ENCODE measurements around the gene NDST1.

NDST1 gene

GRCh38 chr5:150562832-150563231 lies 54.9 kb downstream of the NDST1 start:
- in situ Hi-C loops (cut with MboI; ENCODE audit: low pct_unique_long_range_greater_than_20kb, low sequenced_read_pairs, unreplicated experiment), result loop anchor here (10.0 to 25.0 kb wide), 2 partner anchors 82 to 249 kb away; partner anchors contain the start of gene SYNPO
- TF ChIP-seq CTCF (IDR thresholded peaks at IDR 0.05; ENCODE audit: extremely low read depth, insufficient read depth, missing control alignments), result peak; percentile 47
- DNase-seq (ENCODE audit: low spot score), result no peak

- in situ Hi-C loops (cut with MboI; ENCODE audit: low pct_unique_long_range_greater_than_20kb, low sequenced_read_pairs, unreplicated experiment), result loop anchor here (10.0 to 25.0 kb wide), 2 partner anchors 79 to 246 kb away; partner anchors contain the start of gene SYNPO
- no peak for DNase-seq (ENCODE audit: low spot score)
- no peak for TF ChIP-seq CTCF (IDR thresholded peaks at IDR 0.05; ENCODE audit: extremely low read depth, insufficient read depth, missing control alignments)
Observed at GRCh38 chr5:150565868-150566267, 57.9 kb downstream of the NDST1 start.

GRCh38 chr5:150567031-150567717 lies 59.2 kb downstream of the NDST1 start:
- in situ Hi-C loops (cut with MboI; ENCODE audit: low pct_unique_long_range_greater_than_20kb, low sequenced_read_pairs, unreplicated experiment), result loop anchor here (10.0 to 25.0 kb wide), 2 partner anchors 78 to 245 kb away; partner anchors contain the start of gene SYNPO
- no peak for TF ChIP-seq CTCF (IDR thresholded peaks at IDR 0.05; ENCODE audit: extremely low read depth, insufficient read depth, missing control alignments)
- no peak for DNase-seq (ENCODE audit: low spot score)

- no peak for TF ChIP-seq CTCF (IDR thresholded peaks at IDR 0.05; ENCODE audit: extremely low read depth, insufficient read depth, missing control alignments)
- no peak for DNase-seq (ENCODE audit: low spot score)
- in situ Hi-C loops (cut with MboI; ENCODE audit: low pct_unique_long_range_greater_than_20kb, low sequenced_read_pairs, unreplicated experiment), result loop anchor here (10.0 to 25.0 kb wide), 2 partner anchors 76 to 244 kb away; partner anchors contain the start of gene SYNPO
Observed at GRCh38 chr5:150568663-150569062, 60.7 kb downstream of the NDST1 start.

- DNase-seq (ENCODE audit: low spot score), result no peak
- TF ChIP-seq CTCF (IDR thresholded peaks at IDR 0.05; ENCODE audit: extremely low read depth, insufficient read depth, missing control alignments), result no peak
- in situ Hi-C loops (cut with MboI; ENCODE audit: low pct_unique_long_range_greater_than_20kb, low sequenced_read_pairs, unreplicated experiment), result loop anchor here (25.0 kb wide), 1 partner anchor 242 kb away; no protein-coding TSS in a partner anchor
Observed at GRCh38 chr5:150570333-150570732, 62.4 kb downstream of the NDST1 start.

GRCh38 chr5:150571836-150572235 lies 63.9 kb downstream of the NDST1 start:
- TF ChIP-seq CTCF (IDR thresholded peaks at IDR 0.05; ENCODE audit: extremely low read depth, insufficient read depth, missing control alignments), result no peak
- in situ Hi-C loops (cut with MboI; ENCODE audit: low pct_unique_long_range_greater_than_20kb, low sequenced_read_pairs, unreplicated experiment), result loop anchor here (25.0 kb wide), 1 partner anchor 240 kb away; no protein-coding TSS in a partner anchor
- no peak for DNase-seq (ENCODE audit: low spot score)

Measured in GM13977 (cell line).